Astrocyte of the cerebellum (primary cell): ENCODE results near the gene VGF.

Experiments used
- DNase-seq: peaks from one replicate; pipeline ENCODE4 v3.0.0-alpha.2; 2011; ENCODE audit warnings: low read depth
- H3K4me3 ChIP-seq: 2 replicates; pipeline ENCODE4 v1.5.1; 2011; ENCODE audit warnings: mild to moderate bottlenecking, low read depth, low read length, moderate library complexity
- in situ Hi-C: cut with HindIII; loops from 2 replicates; pipeline ENCODE4 v1.10.0; 2017; ENCODE audit warnings: low sequenced_read_pairs
- TF ChIP-seq, protein P1 (sequence below): IDR thresholded peaks from 2 replicates; pipeline ENCODE4 v1.5.1; 2012; ENCODE audit warnings: low read length, low read depth, moderate library complexity, mild to moderate bottlenecking; ENCODE audit errors: missing control alignments

Gene VGF

GRCh38 chr7:101174322-101174854 is 9.0 kb upstream of the VGF start:
- TF ChIP-seq, protein P1, sequence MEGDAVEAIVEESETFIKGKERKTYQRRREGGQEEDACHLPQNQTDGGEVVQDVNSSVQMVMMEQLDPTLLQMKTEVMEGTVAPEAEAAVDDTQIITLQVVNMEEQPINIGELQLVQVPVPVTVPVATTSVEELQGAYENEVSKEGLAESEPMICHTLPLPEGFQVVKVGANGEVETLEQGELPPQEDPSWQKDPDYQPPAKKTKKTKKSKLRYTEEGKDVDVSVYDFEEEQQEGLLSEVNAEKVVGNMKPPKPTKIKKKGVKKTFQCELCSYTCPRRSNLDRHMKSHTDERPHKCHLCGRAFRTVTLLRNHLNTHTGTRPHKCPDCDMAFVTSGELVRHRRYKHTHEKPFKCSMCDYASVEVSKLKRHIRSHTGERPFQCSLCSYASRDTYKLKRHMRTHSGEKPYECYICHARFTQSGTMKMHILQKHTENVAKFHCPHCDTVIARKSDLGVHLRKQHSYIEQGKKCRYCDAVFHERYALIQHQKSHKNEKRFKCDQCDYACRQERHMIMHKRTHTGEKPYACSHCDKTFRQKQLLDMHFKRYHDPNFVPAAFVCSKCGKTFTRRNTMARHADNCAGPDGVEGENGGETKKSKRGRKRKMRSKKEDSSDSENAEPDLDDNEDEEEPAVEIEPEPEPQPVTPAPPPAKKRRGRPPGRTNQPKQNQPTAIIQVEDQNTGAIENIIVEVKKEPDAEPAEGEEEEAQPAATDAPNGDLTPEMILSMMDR, result no peak
- DNase-seq, result no peak
- no peak overlapping the region for H3K4me3 ChIP-seq
- in situ Hi-C loops, result no loop called here

- H3K4me3 ChIP-seq, result no peak overlapping the region
- no peak for DNase-seq
- in situ Hi-C loops, result no loop called here
- TF ChIP-seq, protein P1, result no peak
These were observed 8.4 kb upstream of the VGF start for GRCh38 chr7:101173752-101174244.

DNA sequence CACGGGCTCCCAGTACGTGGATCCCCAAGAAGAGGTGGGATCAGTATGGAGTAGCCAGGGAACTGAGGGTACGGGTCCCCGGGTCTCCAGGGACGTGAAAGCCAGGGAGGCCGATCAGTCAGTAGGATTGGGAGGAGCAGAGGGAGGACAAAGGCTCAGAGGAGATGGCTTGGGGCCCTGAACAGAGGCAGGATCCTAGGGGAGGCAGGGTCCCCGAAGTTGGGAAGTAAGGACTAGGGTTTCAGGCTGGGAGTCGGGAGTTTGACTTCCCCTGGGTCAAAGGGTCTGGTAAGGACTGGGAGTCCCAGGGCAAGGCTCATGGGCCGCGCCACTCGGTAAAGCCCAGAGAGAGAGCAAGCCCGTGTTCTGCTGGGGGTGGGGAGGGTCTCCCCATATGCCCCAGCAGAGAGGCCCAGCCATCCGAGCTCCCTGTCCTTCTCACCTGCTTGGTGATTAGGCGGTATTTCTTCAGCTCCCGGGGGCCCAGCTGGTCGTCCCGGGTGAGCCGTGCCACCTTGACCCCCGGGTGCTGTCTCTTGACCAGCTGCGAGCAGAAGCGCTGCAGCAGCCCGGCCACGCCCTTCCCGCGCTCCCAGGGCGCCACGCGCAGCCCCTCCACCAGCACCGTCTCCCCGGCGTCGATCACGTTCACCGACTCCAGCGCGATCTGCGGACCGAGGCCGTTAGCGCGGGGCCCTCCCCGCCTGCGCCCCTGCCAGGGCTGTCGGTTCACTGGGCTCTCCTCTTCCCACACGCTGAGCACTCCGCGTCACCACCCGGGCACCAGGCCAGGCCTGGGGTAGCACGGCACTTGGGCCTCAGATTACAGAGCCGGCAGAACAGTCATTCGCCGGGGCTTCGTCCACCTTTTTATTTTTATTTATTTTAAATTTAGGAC is 7.7 kb upstream of the VGF start:
- DNase-seq, result peak; percentile 35
- in situ Hi-C loops, result no loop called here
- H3K4me3 ChIP-seq, result peak overlapping the region; percentile 4
- TF ChIP-seq, protein P1, result no peak

GRCh38 chr7:101172005-101172853 is 6.9 kb upstream of the VGF start:
- DNase-seq, result no peak
- in situ Hi-C loops, result no loop called here
- TF ChIP-seq, protein P1, result no peak
- H3K4me3 ChIP-seq, result no peak overlapping the region

DNA sequence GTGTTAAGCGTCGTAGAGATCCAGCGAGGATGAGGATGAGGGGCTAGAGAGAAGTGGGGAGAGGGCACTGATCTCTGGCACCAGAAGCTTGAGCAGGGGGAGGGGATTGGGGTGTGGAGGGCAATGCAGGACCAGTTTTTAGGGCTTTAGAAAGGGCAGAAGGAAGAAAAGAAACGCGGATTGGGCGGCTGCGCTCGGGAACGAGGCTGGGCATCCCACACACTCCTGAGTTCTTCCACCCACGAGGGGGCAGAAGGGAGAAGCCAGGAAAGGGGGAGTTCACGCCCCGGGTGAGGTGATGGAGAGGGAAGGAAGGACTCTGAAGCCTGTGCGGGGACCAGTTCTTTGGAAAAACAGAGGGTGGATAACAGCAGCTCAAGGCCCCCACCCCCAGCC is 6.1 kb upstream of the VGF start:
- no peak overlapping the region for H3K4me3 ChIP-seq
- in situ Hi-C loops, result no loop called here
- DNase-seq, result no peak
- TF ChIP-seq, protein P1, result peak; percentile 34

DNA sequence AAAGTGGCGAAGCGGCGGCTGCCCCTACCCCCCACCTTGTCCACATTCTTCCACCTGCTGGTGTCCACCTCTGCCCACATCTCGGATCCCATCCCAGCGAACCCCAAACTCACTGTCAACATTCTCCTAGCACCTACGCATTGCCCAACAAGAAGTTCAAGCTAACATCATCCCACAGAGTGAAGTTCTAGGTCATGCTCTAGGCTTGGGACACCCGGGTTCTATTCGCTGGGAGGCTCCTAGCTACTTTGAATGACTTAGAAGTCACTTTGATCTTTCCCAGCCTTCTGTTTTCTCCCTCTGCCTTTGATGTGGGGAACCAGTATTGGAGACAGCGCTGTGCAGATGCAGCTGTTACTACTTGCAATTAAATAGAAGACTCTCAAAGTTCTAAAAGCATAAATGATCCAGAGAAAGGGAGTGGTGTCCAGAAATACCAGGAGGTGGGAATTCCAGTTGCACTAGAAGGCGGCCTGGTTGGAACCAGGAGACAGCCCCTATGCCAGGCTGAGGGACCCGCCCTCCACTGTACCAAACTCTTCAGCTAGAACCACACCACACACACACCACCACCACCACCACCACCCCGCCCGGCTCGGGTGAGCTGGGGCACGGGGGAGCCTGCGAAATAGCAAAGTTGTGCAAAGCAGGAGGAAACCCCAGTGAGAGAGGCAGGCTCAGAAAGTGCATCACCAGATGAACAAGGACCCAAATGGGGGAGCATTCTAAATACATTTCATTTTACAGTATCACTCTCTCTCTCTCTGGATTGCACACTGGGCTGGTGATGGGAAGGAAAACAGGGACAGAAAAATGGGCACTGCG is 5.5 kb upstream of the VGF start:
- in situ Hi-C loops, result no loop called here
- no peak overlapping the region for H3K4me3 ChIP-seq
- TF ChIP-seq, protein P1, result no peak
- DNase-seq, result no peak
